ENCODE data around the gene FAM89A.

GRCh38 chr1:231073331-231073730 is 33.3 kb upstream of the FAM89A start:
- TF ChIP-seq, protein P1, sequence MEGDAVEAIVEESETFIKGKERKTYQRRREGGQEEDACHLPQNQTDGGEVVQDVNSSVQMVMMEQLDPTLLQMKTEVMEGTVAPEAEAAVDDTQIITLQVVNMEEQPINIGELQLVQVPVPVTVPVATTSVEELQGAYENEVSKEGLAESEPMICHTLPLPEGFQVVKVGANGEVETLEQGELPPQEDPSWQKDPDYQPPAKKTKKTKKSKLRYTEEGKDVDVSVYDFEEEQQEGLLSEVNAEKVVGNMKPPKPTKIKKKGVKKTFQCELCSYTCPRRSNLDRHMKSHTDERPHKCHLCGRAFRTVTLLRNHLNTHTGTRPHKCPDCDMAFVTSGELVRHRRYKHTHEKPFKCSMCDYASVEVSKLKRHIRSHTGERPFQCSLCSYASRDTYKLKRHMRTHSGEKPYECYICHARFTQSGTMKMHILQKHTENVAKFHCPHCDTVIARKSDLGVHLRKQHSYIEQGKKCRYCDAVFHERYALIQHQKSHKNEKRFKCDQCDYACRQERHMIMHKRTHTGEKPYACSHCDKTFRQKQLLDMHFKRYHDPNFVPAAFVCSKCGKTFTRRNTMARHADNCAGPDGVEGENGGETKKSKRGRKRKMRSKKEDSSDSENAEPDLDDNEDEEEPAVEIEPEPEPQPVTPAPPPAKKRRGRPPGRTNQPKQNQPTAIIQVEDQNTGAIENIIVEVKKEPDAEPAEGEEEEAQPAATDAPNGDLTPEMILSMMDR (IDR thresholded peaks at IDR 0.05), result no peak
- no peak for TF ChIP-seq POLR2A (IDR thresholded peaks at IDR 0.05)
